GM12878 (cell line): Measurements from ENCODE around the gene HMGB2. TPM values are rescaled to one million over a fixed set of nuclear protein-coding genes. Genes with fewer than 3 reads are reported as not detected.
A peak's percentile ranks its signal among the peaks of the same experiment; 100 is the strongest.

ENCODE experiments used
- ATF3 ChIP-seq: IDR thresholded peaks from 2 replicates; pipeline ENCODE4 v1.6.1; 2011; ENCODE audit warnings: low read depth, mild to moderate bottlenecking, low read length, moderate library complexity, borderline replicate concordance; ENCODE audit errors: extremely low read depth
- DPF2 ChIP-seq: fragments of 450-650 bp; IDR thresholded peaks from 2 replicates; pipeline ENCODE4 v1.6.1; 2017; ENCODE audit warnings: mild to moderate bottlenecking
- ESRRA ChIP-seq: IDR thresholded peaks from 2 replicates; pipeline ENCODE4 v1.6.1; 2012; ENCODE audit warnings: mild to moderate bottlenecking, low read length, improper control_type of control experiment
- HDAC6 ChIP-seq: fragments of 200-600 bp; sonication (generic); IDR thresholded peaks from one replicate; pipeline ENCODE4 v1.8.0; 2017; ENCODE audit warnings: antibody characterized with exemption; ENCODE audit not compliant: unreplicated experiment
- KAT2A ChIP-seq: conservative IDR thresholded peaks from 2 replicates; pipeline ENCODE4 v1.6.1; 2011; ENCODE audit warnings: low read depth, low read length; ENCODE audit not compliant: control insufficient read depth
- KLF5 ChIP-seq: fragments of 450-650 bp; IDR thresholded peaks from 2 replicates; pipeline ENCODE4 v1.6.1; 2014; ENCODE audit warnings: mild to moderate bottlenecking; ENCODE audit not compliant: partially characterized antibody
- MEF2B ChIP-seq: fragments of 450-650 bp; IDR thresholded peaks from 2 replicates; pipeline ENCODE4 v1.6.1; 2018; ENCODE audit warnings: mild to moderate bottlenecking, moderate library complexity; ENCODE audit not compliant: partially characterized antibody, poor library complexity, severe bottlenecking
- NFYA ChIP-seq: IDR thresholded peaks from 2 replicates; pipeline ENCODE4 v1.6.1; 2011; ENCODE audit warnings: low read depth, mild to moderate bottlenecking, low read length, improper control_type of control experiment, borderline replicate concordance
- NRF1 ChIP-seq: conservative IDR thresholded peaks from 2 replicates; pipeline ENCODE4 v1.6.1; 2011; ENCODE audit warnings: mild to moderate bottlenecking, low read depth, low read length, improper control_type of control experiment
- POLR2AphosphoS5 ChIP-seq: IDR thresholded peaks from 2 replicates; pipeline ENCODE4 v1.6.1; 2011; ENCODE audit warnings: mild to moderate bottlenecking, low read length, inconsistent platforms
- RCOR1 ChIP-seq: conservative IDR thresholded peaks from 2 replicates; pipeline ENCODE4 v1.6.1; 2012; ENCODE audit warnings: low read depth, low read length, improper control_type of control experiment
- STAT3 ChIP-seq: IDR thresholded peaks from 2 replicates; pipeline ENCODE4 v1.6.1; 2011; ENCODE audit warnings: low read depth, low read length, improper control_type of control experiment
- ZBTB40 ChIP-seq: fragments of 450-650 bp; IDR thresholded peaks from 2 replicates; pipeline ENCODE4 v1.6.1; 2016; ENCODE audit warnings: mild to moderate bottlenecking, moderate library complexity, borderline replicate concordance
- ZNF622 ChIP-seq: fragments of 450-650 bp; IDR thresholded peaks from 2 replicates; pipeline ENCODE4 v1.6.1; 2017; ENCODE audit warnings: mild to moderate bottlenecking, inconsistent platforms
- ZZZ3 ChIP-seq: IDR thresholded peaks from 2 replicates; pipeline ENCODE4 v1.6.1; 2011; ENCODE audit warnings: low read depth; ENCODE audit not compliant: control insufficient read depth, insufficient read length
- polyA plus RNA-seq, 11 experiments: library from polyadenylated mRNA; depleted of rRNA in 4 of 11; unstranded in 6 of 11; stranded (reverse) in 5 of 11; fragments of >200 nt; fragmentation: Nextera tagmentation in 4 of 11; fragmentation: Illumina TruSeq in 1 of 11; extraction: Ambion mirVana in 4 of 11; extraction: Trizol in 1 of 11; gene quantifications; 1 replicate in 1 of 11; 2 replicates in 10 of 11; pipeline versions ENCODE4 v1.2.1 to v1.2.3, GENCODE V29; 2011 to 2016; ENCODE audit warnings: inconsistent platforms in 2 of 11, missing spikeins in 2 of 11, low read depth in 1 of 11
- total RNA-seq, 4 experiments: library from RNA; depleted of rRNA in 3 of 4; stranded (reverse); fragments of >200 nt in 3 of 4; fragmentation: Illumina TruSeq in 1 of 4; extraction: Trizol in 1 of 4; gene quantifications; 2 replicates each; pipeline versions ENCODE4 v1.2.1 to v1.2.3, GENCODE V29; 2013 to 2021
- TF ChIP-seq, protein P1 (sequence below): fragments of 450-650 bp; IDR thresholded peaks from 2 replicates; pipeline ENCODE4 v1.6.1; 2018; ENCODE audit warnings: borderline replicate concordance, mild to moderate bottlenecking; ENCODE audit not compliant: partially characterized antibody
- TF ChIP-seq, protein P2 (sequence below): fragments of 450-650 bp; formaldehyde crosslinking; IDR thresholded peaks from 2 replicates; pipeline ENCODE4 v1.5.0; 2022; ENCODE audit warnings: mild to moderate bottlenecking, missing genetic modification characterization

HMGB2 gene
- total and polyA plus RNA-seq, 10 of the 15 experiments (the other 5 are each of a cell fraction or from before 2014, with no cell fraction given), result 260 to 961 (median 668) TPM

DNA sequence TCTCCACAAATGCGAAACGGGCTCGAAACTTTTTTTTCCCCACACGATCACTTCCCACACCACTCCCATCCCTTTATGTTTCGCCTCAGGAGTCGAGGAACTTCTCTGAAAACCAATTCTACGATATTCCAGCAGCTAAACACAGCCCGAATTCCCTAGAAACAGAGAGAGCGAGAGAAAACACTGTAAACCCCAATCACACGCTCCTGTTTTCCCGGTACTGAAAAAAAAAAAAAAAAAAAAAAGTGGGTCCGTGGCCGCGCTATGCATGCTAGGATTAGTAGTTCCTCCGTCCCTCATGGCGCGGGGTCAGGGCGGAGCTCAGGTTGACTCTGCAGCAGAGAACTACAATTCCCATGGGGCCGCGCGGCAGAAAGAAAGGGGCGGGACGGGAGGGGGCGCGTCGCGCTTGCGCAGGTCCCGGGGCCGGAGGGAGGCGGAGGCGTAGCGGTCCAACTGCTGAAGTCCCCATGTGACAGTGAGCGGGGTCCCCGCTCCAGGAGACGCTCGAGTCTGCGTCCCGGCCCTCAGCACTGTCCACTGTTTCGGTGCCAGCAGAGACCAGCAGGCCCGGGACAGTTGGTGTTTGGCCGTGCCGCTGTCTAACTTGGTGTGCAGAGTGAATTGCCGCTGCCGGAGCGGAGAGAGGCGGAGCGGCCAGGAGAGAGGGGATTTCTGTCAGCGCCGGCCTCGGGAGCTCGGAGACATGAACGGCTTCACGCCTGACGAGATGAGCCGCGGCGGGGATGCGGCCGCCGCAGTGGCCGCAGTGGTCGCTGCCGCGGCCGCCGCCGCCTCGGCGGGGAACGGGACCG lies 36.5 kb upstream of the HMGB2 start, which contains the start of gene SAP30 (continued):
- TF ChIP-seq ZBTB40, result peak; percentile 39; the same call in 1 of the 2 replicates
- TF ChIP-seq MEF2B, result peak; percentile 6
- TF ChIP-seq ZZZ3, result no peak
- TF ChIP-seq HDAC6, result no peak
- TF ChIP-seq KLF5, result no peak
- TF ChIP-seq ESRRA, result 0 out of 2 replicates have a peak, but pooled peaks have one; percentile 26
- TF ChIP-seq ATF3, result peak; percentile 51; the same call in 1 of the 2 replicates
- TF ChIP-seq RCOR1, result no peak
- TF ChIP-seq, protein P1, sequence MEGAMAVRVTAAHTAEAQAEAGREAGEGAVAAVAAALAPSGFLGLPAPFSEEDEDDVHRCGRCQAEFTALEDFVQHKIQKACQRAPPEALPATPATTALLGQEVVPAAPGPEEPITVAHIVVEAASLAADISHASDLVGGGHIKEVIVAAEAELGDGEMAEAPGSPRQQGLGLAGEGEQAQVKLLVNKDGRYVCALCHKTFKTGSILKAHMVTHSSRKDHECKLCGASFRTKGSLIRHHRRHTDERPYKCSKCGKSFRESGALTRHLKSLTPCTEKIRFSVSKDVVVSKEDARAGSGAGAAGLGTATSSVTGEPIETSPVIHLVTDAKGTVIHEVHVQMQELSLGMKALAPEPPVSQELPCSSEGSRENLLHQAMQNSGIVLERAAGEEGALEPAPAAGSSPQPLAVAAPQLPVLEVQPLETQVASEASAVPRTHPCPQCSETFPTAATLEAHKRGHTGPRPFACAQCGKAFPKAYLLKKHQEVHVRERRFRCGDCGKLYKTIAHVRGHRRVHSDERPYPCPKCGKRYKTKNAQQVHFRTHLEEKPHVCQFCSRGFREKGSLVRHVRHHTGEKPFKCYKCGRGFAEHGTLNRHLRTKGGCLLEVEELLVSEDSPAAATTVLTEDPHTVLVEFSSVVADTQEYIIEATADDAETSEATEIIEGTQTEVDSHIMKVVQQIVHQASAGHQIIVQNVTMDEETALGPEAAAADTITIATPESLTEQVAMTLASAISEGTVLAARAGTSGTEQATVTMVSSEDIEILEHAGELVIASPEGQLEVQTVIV, result no peak
- no peak for TF ChIP-seq STAT3
- TF ChIP-seq KAT2A, result no peak
- TF ChIP-seq ZNF622, result no peak
- TF ChIP-seq DPF2, result peak; percentile 71
- no peak for TF ChIP-seq NFYA
- peak; percentile 84 for TF ChIP-seq NRF1
- peak; percentile 77; the same call in 1 of the 2 replicates for TF ChIP-seq POLR2AphosphoS5
- TF ChIP-seq, protein P2, sequence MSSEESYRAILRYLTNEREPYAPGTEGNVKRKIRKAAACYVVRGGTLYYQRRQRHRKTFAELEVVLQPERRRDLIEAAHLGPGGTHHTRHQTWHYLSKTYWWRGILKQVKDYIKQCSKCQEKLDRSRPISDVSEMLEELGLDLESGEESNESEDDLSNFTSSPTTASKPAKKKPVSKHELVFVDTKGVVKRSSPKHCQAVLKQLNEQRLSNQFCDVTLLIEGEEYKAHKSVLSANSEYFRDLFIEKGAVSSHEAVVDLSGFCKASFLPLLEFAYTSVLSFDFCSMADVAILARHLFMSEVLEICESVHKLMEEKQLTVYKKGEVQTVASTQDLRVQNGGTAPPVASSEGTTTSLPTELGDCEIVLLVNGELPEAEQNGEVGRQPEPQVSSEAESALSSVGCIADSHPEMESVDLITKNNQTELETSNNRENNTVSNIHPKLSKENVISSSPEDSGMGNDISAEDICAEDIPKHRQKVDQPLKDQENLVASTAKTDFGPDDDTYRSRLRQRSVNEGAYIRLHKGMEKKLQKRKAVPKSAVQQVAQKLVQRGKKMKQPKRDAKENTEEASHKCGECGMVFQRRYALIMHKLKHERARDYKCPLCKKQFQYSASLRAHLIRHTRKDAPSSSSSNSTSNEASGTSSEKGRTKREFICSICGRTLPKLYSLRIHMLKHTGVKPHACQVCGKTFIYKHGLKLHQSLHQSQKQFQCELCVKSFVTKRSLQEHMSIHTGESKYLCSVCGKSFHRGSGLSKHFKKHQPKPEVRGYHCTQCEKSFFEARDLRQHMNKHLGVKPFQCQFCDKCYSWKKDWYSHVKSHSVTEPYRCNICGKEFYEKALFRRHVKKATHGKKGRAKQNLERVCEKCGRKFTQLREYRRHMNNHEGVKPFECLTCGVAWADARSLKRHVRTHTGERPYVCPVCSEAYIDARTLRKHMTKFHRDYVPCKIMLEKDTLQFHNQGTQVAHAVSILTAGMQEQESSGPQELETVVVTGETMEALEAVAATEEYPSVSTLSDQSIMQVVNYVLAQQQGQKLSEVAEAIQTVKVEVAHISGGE (CRISPR knock-in tag), result no peak
